ENCODE results near the gene NUP88.
"Not testable (repeated sequence)": the region's sequence is repeated elsewhere in the genome, so short reads cannot be mapped to it uniquely, and the experiment has no call there.

The NUP88 gene

GRCh38 chr17:5419356-5419958 is at the start of gene NUP88:
NUP88 (minus strand) TSS chr17:5419662; CDS start chr17:5419650, 12 bp downstream.
- DNase-seq = peak; percentile 95 to 97

DNA sequence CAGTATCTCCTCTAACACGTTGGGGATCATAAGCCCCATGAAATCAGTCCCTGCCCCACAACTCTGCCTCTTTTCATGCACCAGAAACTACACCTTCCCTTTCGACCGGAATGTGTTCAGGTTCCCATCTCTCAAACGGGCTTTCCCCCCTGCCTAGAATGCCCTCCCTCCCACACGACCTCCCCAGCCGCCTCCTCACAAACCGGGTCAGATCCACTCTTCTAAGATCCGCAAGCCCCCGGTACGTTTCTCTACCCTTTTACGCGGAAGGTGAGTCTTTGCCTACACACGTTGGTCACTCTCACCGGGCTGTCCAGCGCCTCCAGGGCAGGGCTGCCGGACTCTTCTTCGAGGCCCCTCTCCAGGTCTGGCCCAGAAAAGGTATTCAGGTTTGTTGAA is 48.6 kb upstream of the NUP88 start:
- peak in 1 of 2 donors; percentile 8 for DNase-seq

DNA sequence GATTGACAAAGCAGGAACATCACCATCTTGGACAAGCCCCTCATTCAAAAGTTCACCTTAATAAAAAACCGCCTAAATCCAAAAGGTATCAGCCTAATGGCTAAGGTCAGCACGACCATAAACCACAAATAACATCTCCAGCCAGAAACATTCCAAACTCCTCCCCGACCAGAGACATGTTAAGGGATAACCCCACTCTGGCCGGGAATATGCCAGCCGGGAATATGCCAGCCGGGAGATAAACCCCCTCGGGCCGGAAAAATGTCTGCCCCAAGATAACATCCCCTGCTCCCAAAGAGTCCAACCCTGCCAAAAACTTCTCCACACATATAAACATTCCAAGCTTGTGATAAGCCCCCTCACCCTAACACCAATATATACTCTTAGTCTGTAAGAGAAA is 48.0 kb upstream of the NUP88 start:
- no peak for DNase-seq

GRCh38 chr17:5466295-5466694 is 46.8 kb upstream of the NUP88 start:
- DNase-seq = no peak

- DNase-seq = no peak
These were observed 45.5 kb upstream of the NUP88 start for GRCh38 chr17:5464717-5465507.

- DNase-seq = no peak
These were observed 27.3 kb upstream of the NUP88 start for GRCh38 chr17:5446786-5447185.

DNA sequence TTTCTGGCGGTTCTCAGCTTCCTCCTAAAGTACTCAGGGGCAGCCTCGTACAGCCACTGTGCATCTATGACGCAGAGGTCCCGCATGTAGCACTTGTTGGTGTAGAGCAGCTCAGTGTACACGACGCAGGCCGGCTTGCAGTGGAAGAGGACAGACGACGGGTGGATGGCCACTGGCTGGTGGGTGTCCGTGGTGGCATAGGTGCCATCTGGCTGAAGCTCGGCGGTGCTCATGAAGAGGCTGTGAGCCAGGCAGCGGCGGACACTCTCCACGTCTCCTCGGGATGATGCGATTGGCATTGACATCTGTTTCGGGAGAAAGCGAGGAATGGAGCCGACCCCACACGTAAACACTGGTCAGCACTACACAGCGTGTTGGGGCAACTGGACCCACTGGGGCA is 24.7 kb upstream of the NUP88 start:
- no peak for DNase-seq

DNA sequence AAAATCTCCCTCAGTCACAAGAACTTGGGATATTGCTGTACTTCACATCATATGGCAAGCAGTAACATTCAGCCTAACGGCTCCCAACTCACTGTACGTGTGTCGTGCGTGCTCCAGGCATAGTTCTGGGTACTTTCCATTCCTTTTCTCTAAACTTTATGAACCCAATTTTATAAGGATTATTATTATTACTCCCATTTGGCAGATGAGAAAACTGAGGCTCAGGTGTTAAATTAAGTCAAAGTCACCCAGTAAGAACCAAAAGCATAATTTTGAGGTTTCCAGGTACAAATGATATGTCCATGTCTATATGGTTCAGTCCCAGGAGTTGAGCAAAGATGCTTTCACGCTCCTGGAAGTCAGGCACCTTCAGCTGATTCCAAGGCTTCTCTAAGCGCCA is 24.3 kb upstream of the NUP88 start:
- DNase-seq = no peak

DNA sequence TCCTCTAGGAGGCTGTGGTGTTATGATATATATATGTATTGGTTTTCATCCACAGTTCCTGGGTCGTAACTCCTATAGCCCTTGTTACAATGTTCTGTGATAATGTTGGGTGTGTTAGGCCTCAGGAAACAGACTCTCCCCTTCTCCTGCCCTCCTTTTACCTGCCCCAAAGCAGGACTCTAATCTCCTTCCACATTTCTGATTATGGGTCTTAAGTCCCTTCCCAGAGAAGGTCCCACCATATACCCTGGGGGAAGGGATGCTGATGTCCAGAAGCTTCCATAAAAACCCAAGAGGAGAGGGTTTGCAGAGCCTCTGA is 19.9 kb upstream of the NUP88 start:
- DNase-seq = no peak

- peak; percentile 92 to 94 for DNase-seq
These were observed 19.4 kb upstream of the NUP88 start, which contains the start of gene C1QBP for GRCh38 chr17:5438716-5439445. C1QBP (minus strand) TSS chr17:5439155; CDS start chr17:5439073, 82 bp downstream.

GRCh38 chr17:5437721-5438317 is 18.4 kb upstream of the NUP88 start:
- peak in 1 of 2 donors; percentile 10 for DNase-seq

DNA sequence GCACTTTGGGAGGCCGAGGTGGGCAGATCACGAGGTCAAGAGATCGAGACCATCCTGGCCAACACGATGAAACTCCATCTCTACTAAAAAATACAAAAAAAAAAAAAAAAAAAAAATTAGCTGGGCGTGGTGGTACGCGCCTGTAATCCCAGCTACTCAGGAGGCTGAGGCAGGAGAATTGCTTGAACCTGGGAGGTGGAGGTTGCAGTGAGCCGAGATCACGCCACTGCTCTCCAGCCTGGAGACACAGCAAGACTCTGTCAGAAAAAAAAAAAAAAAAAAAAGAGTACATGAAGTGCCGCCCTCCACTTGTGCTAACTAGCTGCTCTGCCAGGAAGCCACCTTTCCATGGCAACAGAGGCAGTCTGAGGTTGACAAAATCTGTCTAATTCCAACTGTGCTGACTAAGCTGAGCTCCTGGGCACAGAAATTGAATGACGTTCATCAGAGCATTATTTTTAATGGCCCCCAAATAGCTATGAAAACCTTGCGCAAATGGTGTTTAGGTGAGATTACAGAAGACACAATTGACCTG is 16.4 kb upstream of the NUP88 start:
- DNase-seq = not testable (repeated sequence)

DNA sequence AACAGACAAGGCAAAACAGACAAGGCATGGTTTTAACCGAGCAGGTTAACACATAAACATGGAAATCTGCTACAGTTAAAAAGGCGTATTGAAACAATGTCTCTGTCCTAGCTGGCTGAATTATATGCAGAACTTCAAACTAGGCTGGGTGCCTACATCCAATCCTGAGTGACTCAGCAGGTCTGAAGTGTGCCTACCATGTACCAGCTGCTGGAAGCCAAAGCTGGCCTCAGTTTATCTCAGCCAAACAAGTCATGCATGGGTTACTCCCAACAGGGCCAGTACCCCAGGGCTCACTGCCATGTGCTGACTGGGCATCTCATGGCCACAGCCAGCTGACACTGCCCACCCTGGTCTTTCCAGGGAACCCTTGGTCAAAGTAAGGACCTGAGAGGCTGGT is 15.5 kb upstream of the NUP88 start:
- DNase-seq = no peak

- no peak for DNase-seq
These were observed 12.6 kb upstream of the NUP88 start for GRCh38 chr17:5431949-5432556.

- not testable (repeated sequence) for DNase-seq
These were observed 11.8 kb upstream of the NUP88 start for GRCh38 chr17:5431234-5431633.

DNA sequence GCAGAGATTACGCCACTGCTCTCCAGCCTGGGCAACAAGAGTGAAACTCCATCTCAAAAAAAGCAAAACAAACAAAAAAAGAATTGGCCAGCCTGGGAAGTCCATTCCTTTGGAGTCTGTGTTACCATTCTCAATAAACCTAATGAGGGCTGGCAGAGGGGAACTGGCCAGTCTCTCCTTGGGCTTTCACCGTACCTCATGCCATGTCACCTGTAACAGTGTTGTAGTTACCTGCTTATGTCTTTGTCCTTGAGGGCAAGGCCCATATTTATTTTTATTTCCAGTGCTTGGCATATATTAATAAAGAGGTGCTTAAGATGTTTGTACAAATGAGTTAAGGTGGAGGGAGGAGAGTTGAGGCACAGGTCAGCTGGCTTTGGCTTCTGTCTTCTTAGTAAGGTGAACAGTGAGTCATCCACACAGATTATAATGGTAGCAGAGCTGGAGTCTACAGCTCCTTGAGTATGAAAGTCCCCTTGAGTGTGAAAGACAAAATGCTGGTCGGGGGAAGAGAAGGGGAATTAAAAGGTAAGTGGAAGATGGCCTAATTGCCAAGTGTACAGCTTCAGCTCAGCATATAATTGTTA is 11.0 kb upstream of the NUP88 start:
- no peak for DNase-seq

DNA sequence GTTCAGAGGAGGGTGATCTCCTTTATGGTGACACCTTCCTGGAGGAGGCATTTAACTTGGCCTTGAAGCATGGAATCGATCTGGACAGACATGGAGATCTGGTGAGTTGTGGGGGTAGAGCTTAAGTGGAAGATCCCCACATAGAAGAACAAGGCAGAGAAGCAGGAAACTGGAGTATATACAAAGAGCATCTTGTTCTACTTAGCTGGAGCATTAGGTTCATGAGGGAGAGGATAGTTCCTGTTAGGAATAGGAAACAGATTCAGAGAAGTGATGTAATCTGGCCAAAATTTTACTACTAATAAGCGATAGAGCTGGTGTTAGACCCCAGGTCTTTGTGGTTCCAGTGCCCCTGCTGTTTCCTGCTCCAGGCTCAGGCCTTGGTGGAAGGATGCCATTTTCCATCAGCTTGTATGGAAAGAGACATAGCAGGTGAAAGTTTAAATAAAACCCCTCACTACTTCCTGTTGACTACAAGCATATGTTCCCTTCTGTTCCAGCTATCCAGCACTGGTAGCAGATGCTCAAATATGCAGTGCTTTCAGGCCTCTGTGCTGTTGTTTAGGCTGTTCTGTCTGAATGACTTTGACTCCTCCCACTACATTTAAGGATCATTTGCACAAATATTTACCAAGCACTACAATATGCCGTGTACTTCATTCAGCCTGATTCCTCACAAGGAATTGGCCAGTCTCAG is 9.9 kb upstream of the NUP88 start:
- no peak for DNase-seq

DNA sequence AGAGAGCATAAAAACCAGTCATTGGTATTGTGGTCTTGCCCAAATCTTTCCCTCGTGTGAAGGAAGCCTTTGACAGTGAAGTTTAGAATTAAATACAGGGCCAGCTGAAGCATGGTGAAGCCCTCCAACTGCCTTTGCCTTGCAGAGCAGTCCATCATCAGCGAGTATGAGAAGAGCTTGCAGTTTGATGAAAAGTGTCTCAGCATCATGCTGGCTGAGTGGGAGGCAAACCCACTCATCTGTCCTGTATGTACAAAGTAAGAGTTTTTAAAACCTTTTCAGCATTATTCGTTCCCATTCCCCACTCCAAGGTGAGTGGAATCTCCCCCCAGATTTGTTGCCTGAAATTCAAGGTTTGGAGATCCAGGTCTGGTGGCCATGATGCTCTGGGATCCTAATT is 6.4 kb upstream of the NUP88 start:
- DNase-seq = no peak

- no peak for DNase-seq
These were observed 5.4 kb upstream of the NUP88 start for GRCh38 chr17:5424909-5425308.

DNA sequence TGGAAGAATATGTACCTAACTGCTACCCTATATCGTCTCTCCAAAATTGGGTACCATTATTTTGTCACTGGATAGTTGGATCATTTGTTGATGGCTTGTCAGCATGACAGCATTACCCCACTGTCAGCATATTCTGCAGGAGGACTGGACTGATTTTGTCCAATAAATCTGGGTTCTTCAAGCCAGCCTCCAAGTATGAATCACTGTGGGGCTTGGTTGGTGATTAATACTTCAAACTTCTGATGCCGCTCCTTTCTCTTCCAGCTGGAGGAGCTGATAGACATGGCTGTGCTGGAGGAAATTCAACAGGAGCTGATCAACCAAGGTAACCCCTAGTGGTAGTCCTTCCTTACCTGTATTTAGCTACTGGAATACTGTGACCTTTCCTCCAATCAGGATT is 3.0 kb upstream of the NUP88 start:
- DNase-seq = no peak

DNA sequence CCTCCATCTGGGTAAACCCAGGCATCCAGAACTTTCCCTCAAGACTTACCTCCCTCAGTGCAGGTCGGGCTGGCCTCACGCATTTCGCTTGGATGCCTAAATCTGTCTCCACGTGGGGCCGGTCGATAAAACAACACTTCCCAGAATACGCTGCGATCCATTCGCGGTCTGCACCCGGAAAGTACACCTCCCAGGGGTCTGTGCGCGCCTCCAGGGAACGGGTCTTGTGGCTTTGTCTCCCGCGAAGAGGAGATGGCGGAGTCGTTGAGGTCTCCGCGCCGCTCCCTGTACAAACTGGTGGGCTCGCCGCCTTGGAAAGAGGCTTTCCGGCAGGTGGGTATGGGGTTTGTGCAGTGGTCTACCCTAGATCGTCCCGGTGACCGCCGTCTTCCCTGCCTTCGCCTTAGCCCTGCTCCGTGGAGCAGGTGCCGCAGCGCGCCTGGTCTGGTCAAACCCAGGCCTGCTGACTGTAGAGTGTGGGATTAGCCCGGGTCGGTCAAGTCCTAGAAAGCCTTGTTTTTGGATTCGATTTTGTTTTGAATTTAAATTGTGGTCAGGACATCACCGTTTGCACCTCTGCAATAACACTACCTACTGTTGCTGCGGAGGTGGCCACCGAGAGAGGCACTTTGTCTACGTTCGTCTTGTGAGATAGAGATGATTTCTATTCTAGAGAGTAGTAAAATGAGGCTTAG is 644 bp upstream of the NUP88 start, which contains the start of gene RPAIN:
TSS of gene RPAIN (plus strand) at position 224 of the 695 bp plus-strand sequence. CDS start at position 253, 29 bp downstream.
- DNase-seq = peak; percentile 85 to 86
